H1 (cell line): Measurements from ENCODE around the gene C9orf40.

Source experiments
- CEBPB ChIP-seq: IDR thresholded peaks from 2 replicates; pipeline ENCODE4 v1.6.1; 2012; ENCODE audit warnings: low read depth, low read length
- CHD1 ChIP-seq: IDR thresholded peaks from 2 replicates; pipeline ENCODE4 v1.6.1; 2012; ENCODE audit warnings: low read depth, low read length, improper control_type of control experiment
- CREB1 ChIP-seq: IDR thresholded peaks from 2 replicates; pipeline ENCODE4 v1.6.1; 2012; ENCODE audit warnings: inconsistent platforms
- CTCF ChIP-seq, 3 experiments: IDR thresholded peaks; 1 replicate in 2 of 3; 2 replicates in 1 of 3; pipeline versions ENCODE4 v1.5.1 to v1.6.1; 2011; ENCODE audit warnings: low read length in 3 of 3, mild to moderate bottlenecking in 3 of 3, inconsistent platforms in 2 of 3, low read depth in 1 of 3, moderate library complexity in 1 of 3; ENCODE audit not compliant: insufficient read depth in 1 of 3; ENCODE audit errors: control extremely low read depth in 1 of 3
- EZH2 ChIP-seq: fragments of 200-600 bp; sonication (generic); IDR thresholded peaks from 2 replicates; pipeline ENCODE4 v1.7.1; 2012; ENCODE audit warnings: low read depth, mild to moderate bottlenecking, moderate library complexity, low read length, inconsistent platforms; ENCODE audit not compliant: severe bottlenecking
- HDAC2 ChIP-seq, 2 experiments: fragments of 300-600 bp in 1 of 2; sonication (generic) in 1 of 2; IDR thresholded peaks; 2 replicates each; pipeline ENCODE4 v1.6.1; 2011 to 2012; ENCODE audit warnings: low read depth in 2 of 2, low read length in 2 of 2, mild to moderate bottlenecking in 2 of 2, moderate library complexity in 2 of 2, borderline replicate concordance in 1 of 2, inconsistent platforms in 1 of 2
- JUN ChIP-seq: IDR thresholded peaks from 2 replicates; pipeline ENCODE4 v1.6.1; 2011; ENCODE audit warnings: low read depth, mild to moderate bottlenecking, improper control_type of control experiment, low read length
- PHF8 ChIP-seq: fragments of 200-600 bp; sonication (generic); conservative IDR thresholded peaks from 2 replicates; pipeline ENCODE4 v1.7.1; 2012; ENCODE audit warnings: low read depth, mild to moderate bottlenecking, inconsistent platforms, low read length, moderate library complexity
- POLR2AphosphoS5 ChIP-seq: IDR thresholded peaks from 2 replicates; pipeline ENCODE4 v1.6.1; 2011; ENCODE audit warnings: low read depth, low read length
- RFX5 ChIP-seq: IDR thresholded peaks from 2 replicates; pipeline ENCODE4 v1.6.1; 2011; ENCODE audit warnings: low read depth, low read length, improper control_type of control experiment, borderline replicate concordance
- SP1 ChIP-seq: IDR thresholded peaks from 2 replicates; pipeline ENCODE4 v1.6.1; 2011; ENCODE audit warnings: low read depth, low read length
- TAF1 ChIP-seq: IDR thresholded peaks from 2 replicates; pipeline ENCODE4 v1.6.1; 2011; ENCODE audit warnings: mild to moderate bottlenecking, low read depth, low read length
- ZNF274 ChIP-seq: IDR thresholded peaks from 2 replicates; pipeline ENCODE4 v1.7.0; 2012; ENCODE audit warnings: low read length, borderline replicate concordance; ENCODE audit errors: extremely low read depth
- TF ChIP-seq, protein P1 (sequence below): IDR thresholded peaks from 2 replicates; pipeline ENCODE4 v1.6.1; 2012; ENCODE audit warnings: low read length, inconsistent platforms

DNA sequence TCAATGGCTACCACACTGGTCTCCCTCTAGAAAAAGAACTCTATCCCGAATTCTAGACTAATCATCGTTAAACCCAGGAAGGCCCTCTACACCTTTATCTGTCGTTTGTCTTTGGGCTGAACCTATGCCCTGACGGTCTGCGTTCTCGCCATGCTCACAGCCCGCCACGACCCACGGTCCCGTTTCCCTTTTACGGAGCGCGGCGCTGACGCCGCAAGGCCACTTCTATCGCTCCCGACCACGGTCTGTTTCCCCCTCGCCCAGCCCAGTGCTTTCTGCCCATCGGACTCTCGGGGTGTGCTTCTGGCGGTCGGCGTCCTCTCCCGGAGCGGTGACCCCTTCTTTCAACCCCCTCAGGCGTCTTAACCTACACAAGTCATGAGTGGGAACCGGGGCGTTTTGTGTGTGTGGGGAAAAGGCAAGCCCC lies 974 bp downstream of the C9orf40 start:
- TF ChIP-seq CHD1 (no peak), CTCF (IDR thresholded peaks at IDR 0.05; ENCODE audit: control extremely low read depth in 1 of 3, insufficient read depth in 1 of 3, low read depth in 1 of 3, low read length in 3 of 3) (no peak), SP1 (no peak), PHF8 (no peak), POLR2AphosphoS5 (no peak), CEBPB (no peak), HDAC2 (IDR thresholded peaks at IDR 0.05; ENCODE audit: borderline replicate concordance in 1 of 2, low read depth in 2 of 2, low read length in 2 of 2) (no peak), TAF1 (no peak; the same call in 1 of the 2 replicates), JUN (no peak), CREB1 (no peak), ZNF274 (no peak), EZH2 (no peak), RFX5 (no peak)
- TF ChIP-seq, protein P1, sequence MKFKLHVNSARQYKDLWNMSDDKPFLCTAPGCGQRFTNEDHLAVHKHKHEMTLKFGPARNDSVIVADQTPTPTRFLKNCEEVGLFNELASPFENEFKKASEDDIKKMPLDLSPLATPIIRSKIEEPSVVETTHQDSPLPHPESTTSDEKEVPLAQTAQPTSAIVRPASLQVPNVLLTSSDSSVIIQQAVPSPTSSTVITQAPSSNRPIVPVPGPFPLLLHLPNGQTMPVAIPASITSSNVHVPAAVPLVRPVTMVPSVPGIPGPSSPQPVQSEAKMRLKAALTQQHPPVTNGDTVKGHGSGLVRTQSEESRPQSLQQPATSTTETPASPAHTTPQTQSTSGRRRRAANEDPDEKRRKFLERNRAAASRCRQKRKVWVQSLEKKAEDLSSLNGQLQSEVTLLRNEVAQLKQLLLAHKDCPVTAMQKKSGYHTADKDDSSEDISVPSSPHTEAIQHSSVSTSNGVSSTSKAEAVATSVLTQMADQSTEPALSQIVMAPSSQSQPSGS = no peak
